Mammary epithelial cell (primary cell): ENCODE data around the gene RARG.

Source experiments
- CTCF ChIP-seq, 2 donors: IDR thresholded peaks in 1 of 2; conservative IDR thresholded peaks in 1 of 2; 2 replicates each; pipeline ENCODE4 v1.5.1; 2011 to 2012; ENCODE audit warnings: inconsistent platforms in 2 of 2, low read length in 2 of 2, mild to moderate bottlenecking in 2 of 2, control low read depth in 1 of 2, low read depth in 1 of 2; ENCODE audit not compliant: insufficient read depth in 1 of 2; ENCODE audit errors: extremely low read depth in 1 of 2
- EZH2 ChIP-seq: IDR thresholded peaks from 2 replicates; pipeline ENCODE4 v1.6.1; 2012; ENCODE audit warnings: low read length, inconsistent platforms, borderline replicate concordance

GRCh38 chr12:53255996-53256395, 24.0 kb upstream of the RARG start:
- TF ChIP-seq CTCF (conservative IDR thresholded peaks at IDR 0.05 in 1 of 2, IDR thresholded peaks at IDR 0.05 in 1 of 2; ENCODE audit: extremely low read depth in 1 of 2, insufficient read depth in 1 of 2, low read depth in 1 of 2, low read length in 2 of 2) (no peak), EZH2 (no peak)
